Keratinocyte (primary cell): ENCODE data around the gene EGLN1.

Source experiments
- EZH2 ChIP-seq: IDR thresholded peaks from one replicate; pipeline ENCODE4 v1.6.1; 2012; ENCODE audit warnings: inconsistent platforms, mild to moderate bottlenecking, low read length, moderate library complexity
- TF ChIP-seq, protein P1 (sequence below), 3 experiments: IDR thresholded peaks in 1 of 3; conservative IDR thresholded peaks in 1 of 3; optimal IDR thresholded peaks in 1 of 3; 2 replicates in 2 of 3; 3 replicates in 1 of 3; pipeline versions ENCODE3 to v1.5.1; 2011; ENCODE audit warnings: low read length in 3 of 3, mild to moderate bottlenecking in 3 of 3, moderate library complexity in 2 of 3, control low read depth in 1 of 3, inconsistent platforms in 1 of 3; ENCODE audit not compliant: insufficient read depth in 2 of 3; ENCODE audit errors: extremely low read depth in 1 of 3

DNA sequence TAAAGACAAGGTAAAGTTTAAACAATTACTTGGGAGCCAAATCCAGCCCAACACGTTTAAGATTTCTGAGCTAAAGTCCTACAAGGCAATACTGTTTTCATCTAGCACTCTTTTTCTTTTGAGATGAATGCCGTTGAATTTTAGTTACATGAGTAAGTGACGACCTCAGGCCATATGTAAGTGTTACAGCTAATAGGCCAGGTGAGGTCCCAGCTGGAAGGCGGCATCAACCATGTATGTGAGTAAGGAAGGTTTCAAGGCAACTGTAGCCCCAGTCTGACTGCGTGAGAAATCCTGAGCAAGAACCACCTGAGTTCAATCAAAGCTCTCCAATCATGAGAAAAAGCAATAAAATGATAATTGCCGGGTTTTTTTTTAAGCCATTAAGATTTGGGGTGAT lies 41.5 kb upstream of the EGLN1 start:
- TF ChIP-seq, protein P1, sequence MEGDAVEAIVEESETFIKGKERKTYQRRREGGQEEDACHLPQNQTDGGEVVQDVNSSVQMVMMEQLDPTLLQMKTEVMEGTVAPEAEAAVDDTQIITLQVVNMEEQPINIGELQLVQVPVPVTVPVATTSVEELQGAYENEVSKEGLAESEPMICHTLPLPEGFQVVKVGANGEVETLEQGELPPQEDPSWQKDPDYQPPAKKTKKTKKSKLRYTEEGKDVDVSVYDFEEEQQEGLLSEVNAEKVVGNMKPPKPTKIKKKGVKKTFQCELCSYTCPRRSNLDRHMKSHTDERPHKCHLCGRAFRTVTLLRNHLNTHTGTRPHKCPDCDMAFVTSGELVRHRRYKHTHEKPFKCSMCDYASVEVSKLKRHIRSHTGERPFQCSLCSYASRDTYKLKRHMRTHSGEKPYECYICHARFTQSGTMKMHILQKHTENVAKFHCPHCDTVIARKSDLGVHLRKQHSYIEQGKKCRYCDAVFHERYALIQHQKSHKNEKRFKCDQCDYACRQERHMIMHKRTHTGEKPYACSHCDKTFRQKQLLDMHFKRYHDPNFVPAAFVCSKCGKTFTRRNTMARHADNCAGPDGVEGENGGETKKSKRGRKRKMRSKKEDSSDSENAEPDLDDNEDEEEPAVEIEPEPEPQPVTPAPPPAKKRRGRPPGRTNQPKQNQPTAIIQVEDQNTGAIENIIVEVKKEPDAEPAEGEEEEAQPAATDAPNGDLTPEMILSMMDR (optimal IDR thresholded peaks at IDR 0.05 in 1 of 3, IDR thresholded peaks at IDR 0.05 in 1 of 3, conservative IDR thresholded peaks at IDR 0.05 in 1 of 3; ENCODE audit: extremely low read depth in 1 of 3, insufficient read depth in 2 of 3, low read length in 3 of 3), result no peak
- no peak for TF ChIP-seq EZH2
